WI38 (cell line): ENCODE results near the gene PTOV1.

Experiments
- H3K4me3 ChIP-seq: 2 replicates; pipeline ENCODE4 v1.5.1; 2011; ENCODE audit warnings: low read depth, mild to moderate bottlenecking, control low read depth, low read length
- CTCF ChIP-seq: IDR thresholded peaks from 2 replicates; pipeline ENCODE4 v1.5.1; 2012; ENCODE audit warnings: low read depth, mild to moderate bottlenecking, control low read depth, low read length

The PTOV1 gene

GRCh38 chr19:49855676-49856573, 5.0 kb downstream of the PTOV1 start:
- TF ChIP-seq CTCF: no peak

GRCh38 chr19:49856574-49857021, 5.6 kb downstream of the PTOV1 start:
- no peak overlapping the region for H3K4me3 ChIP-seq
- TF ChIP-seq CTCF: no peak

More at GRCh38 chr19:49855676-49856573, 5.0 kb downstream of the PTOV1 start:
- no peak overlapping the region for H3K4me3 ChIP-seq

- H3K4me3 ChIP-seq: no peak overlapping the region
- TF ChIP-seq CTCF: no peak
Observed at GRCh38 chr19:49857061-49857837, 6.3 kb downstream of the PTOV1 start.

- no peak for TF ChIP-seq CTCF
- no peak overlapping the region for H3K4me3 ChIP-seq
Observed at GRCh38 chr19:49857838-49858087, 6.8 kb downstream of the PTOV1 start.

- H3K4me3 ChIP-seq: no peak overlapping the region
- TF ChIP-seq CTCF: no peak
Observed at GRCh38 chr19:49858088-49858985, 7.4 kb downstream of the PTOV1 start.

- no peak for TF ChIP-seq CTCF
Observed at GRCh38 chr19:49859682-49860335, 8.8 kb downstream of the PTOV1 start.

More at GRCh38 chr19:49859682-49860335, 8.8 kb downstream of the PTOV1 start:
- H3K4me3 ChIP-seq: no peak overlapping the region
